ENCODE data around the gene OR14I1.

- TF ChIP-seq CTCF (IDR thresholded peaks at IDR 0.05; ENCODE audit: low read depth, low read length) (no peak), POLR2A (IDR thresholded peaks at IDR 0.05; ENCODE audit: extremely low read depth, insufficient read length) (no peak), MYC (IDR thresholded peaks at IDR 0.05; ENCODE audit: low read depth, low read length) (no peak)
Observed at GRCh38 chr1:248736977-248737376, 34.4 kb upstream of the OR14I1 start.

Measured in NB4 (cell line).